Measurements from ENCODE around the gene NAGK. TPM values are rescaled to one million over a fixed set of nuclear protein-coding genes. Genes with fewer than 3 reads are reported as not detected.

The NAGK gene
- polyA plus RNA-seq, 2 of the 4 experiments (the other 2 are of a cell fraction) = 42.2 to 119 TPM

DNA sequence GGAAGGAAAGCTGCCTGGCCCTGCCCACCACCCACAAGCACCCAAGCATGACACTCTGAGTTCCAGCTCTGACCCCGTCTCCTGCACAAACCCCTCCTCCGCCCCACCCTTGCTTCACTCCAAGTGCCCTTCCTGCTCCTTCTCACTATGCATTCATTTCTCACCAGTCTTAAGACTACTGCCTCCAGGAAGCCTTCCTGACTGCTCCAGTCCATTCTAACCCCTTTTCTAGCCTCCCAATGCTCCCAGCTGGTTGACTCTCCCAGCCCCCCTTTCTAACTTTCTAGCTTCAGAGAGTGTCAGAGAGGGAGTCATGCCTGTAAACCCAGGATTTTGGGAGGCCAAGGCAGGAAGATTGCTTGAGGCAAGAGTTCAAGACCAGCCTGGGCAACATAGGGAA lies 8.2 kb upstream of the NAGK start:
- WGBS (ENCODE audit: missing lambda C conversion rate) = 53% methylated on average over 2 of the region's 2 CpGs
- Histone ChIP-seq H3K4me1 (no peaks in the 10 kb centered on the region), H3K4me2 (no peak overlapping the region), H3K4me3 (no peak overlapping the region), H3K27ac (no peak overlapping the region), H3K9me3 (no peaks in the 10 kb centered on the region)
- no peak for TF ChIP-seq RARB (CRISPR knock-in tag; IDR thresholded peaks at IDR 0.05)
- TF ChIP-seq ZFP36 (IDR thresholded peaks at IDR 0.05; ENCODE audit: borderline replicate concordance, partially characterized antibody) = peak; percentile 52
- DNase-seq (ENCODE audit: low read depth in 1 of 2, low spot score in 1 of 2) (no peak), ATAC-seq (no peak), FAIRE-seq (no peak)
- CTCF ChIA-PET = interaction anchor here (0.6 to 1.6 kb wide), 4 partner anchors 8 to 37 kb away, joined by 3 read pairs; partner anchors contain the start of gene NAGK
- POLR2A ChIA-PET = interaction anchor here (1.4 kb wide), 1 partner anchor 8 kb away, joined by 7 read pairs; the partner anchor contains the start of gene NAGK

DNA sequence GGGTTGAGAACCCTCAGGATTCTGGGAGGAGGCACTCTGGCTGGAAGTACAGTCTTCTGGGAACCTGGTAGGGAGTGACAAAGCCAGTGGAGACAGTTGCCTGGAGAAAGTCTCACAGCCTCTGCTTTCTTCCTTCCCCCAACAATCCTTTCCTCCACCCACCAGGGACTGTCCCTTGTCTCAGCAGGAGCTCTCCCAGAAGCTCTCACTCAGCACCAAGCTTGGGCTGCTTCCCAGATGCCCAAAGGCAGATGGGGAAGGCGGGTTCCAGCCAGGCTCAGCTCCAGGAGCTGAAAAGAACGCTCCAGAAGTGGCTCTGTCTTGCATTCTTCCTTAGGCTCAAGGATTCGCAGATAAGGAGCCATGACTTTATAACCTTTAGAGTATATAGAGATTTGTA lies 7.6 kb upstream of the NAGK start:
- ChIA-PET CTCF (interaction anchor here (1.0 to 1.6 kb wide), 2 partner anchors 8 to 10 kb away, joined by 3 read pairs; partner anchors contain the start of gene NAGK), POLR2A (no interaction called here)
- H3K4me3 ChIP-seq = no peak overlapping the region
- no peak for ATAC-seq
- no peak for FAIRE-seq
- H3K9me3 ChIP-seq = no peaks in the 10 kb centered on the region
- no peak overlapping the region for H3K27ac ChIP-seq
- TF ChIP-seq FOSB (CRISPR knock-in tag; IDR thresholded peaks at IDR 0.05) (no peak), MAZ (IDR thresholded peaks at IDR 0.05; ENCODE audit: borderline replicate concordance, low read depth, low read length) (no peak), TP53 (CRISPR knock-in tag; IDR thresholded peaks at IDR 0.05) (no peak), PHF8 (IDR thresholded peaks at IDR 0.05; ENCODE audit: borderline replicate concordance, low read depth) (no peak), RFX5 (IDR thresholded peaks at IDR 0.05) (no peak), SREBF2 (IDR thresholded peaks at IDR 0.05) (no peak)
- TF ChIP-seq, protein P1, sequence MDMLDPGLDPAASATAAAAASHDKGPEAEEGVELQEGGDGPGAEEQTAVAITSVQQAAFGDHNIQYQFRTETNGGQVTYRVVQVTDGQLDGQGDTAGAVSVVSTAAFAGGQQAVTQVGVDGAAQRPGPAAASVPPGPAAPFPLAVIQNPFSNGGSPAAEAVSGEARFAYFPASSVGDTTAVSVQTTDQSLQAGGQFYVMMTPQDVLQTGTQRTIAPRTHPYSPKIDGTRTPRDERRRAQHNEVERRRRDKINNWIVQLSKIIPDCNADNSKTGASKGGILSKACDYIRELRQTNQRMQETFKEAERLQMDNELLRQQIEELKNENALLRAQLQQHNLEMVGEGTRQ (IDR thresholded peaks at IDR 0.05) = no peak
- TF ChIP-seq, protein P2, sequence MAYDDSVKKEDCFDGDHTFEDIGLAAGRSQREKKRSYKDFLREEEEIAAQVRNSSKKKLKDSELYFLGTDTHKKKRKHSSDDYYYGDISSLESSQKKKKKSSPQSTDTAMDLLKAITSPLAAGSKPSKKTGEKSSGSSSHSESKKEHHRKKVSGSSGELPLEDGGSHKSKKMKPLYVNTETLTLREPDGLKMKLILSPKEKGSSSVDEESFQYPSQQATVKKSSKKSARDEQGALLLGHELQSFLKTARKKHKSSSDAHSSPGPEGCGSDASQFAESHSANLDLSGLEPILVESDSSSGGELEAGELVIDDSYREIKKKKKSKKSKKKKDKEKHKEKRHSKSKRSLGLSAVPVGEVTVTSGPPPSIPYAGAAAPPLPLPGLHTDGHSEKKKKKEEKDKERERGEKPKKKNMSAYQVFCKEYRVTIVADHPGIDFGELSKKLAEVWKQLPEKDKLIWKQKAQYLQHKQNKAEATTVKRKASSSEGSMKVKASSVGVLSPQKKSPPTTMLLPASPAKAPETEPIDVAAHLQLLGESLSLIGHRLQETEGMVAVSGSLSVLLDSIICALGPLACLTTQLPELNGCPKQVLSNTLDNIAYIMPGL (CRISPR knock-in tag; IDR thresholded peaks at IDR 0.05; ENCODE audit: borderline replicate concordance) = no peak
- TF ChIP-seq, protein P3, sequence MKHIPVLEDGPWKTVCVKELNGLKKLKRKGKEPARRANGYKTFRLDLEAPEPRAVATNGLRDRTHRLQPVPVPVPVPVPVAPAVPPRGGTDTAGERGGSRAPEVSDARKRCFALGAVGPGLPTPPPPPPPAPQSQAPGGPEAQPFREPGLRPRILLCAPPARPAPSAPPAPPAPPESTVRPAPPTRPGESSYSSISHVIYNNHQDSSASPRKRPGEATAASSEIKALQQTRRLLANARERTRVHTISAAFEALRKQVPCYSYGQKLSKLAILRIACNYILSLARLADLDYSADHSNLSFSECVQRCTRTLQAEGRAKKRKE (CRISPR knock-in tag; IDR thresholded peaks at IDR 0.05; ENCODE audit: low read depth) = no peak
- WGBS (ENCODE audit: missing lambda C conversion rate) = 14% methylated on average over 3 of the region's 3 CpGs
- no peak for DNase-seq (ENCODE audit: low read depth in 1 of 2, low spot score in 1 of 2)
- H3K4me2 ChIP-seq = no peak overlapping the region
- no peaks in the 10 kb centered on the region for H3K4me1 ChIP-seq

DNA sequence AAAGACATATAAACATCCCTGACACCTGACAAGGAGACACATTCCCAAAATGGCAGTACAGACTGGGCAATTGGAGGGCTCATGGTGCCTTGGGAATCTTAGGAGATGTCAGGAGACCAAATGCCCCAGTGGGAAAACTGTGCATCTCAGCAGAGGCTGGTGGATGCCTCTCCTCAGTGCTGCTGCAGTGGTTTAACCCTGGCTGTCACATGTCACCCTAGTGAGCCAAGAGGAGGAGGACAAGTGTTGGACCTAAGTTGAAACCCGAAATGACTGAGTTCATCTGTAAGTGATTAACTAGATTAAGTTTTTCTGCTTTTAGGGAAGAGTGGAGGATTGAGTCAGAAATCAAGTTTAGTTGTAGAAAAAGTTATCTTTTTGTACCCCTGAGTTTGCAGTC lies 5.2 kb upstream of the NAGK start:
- 14% methylated on average over 1 of the region's 1 CpG for WGBS (ENCODE audit: missing lambda C conversion rate)
- no peak for TF ChIP-seq KDM5A (IDR thresholded peaks at IDR 0.05)
- peaks cover 3% of the 10 kb centered on the region; the same call in 1 of the 3 replicates for H3K4me1 ChIP-seq
- DNase-seq (ENCODE audit: low read depth in 1 of 2, low spot score in 1 of 2) (no peak), FAIRE-seq (no peak), ATAC-seq (no peak)
- POLR2A ChIA-PET = no interaction called here
- H3K27ac ChIP-seq = no peak overlapping the region
- no peak overlapping the region for H3K4me3 ChIP-seq
- no peak overlapping the region for H3K4me2 ChIP-seq
- CTCF ChIA-PET = no interaction called here
- H3K9me3 ChIP-seq = no peaks in the 10 kb centered on the region

DNA sequence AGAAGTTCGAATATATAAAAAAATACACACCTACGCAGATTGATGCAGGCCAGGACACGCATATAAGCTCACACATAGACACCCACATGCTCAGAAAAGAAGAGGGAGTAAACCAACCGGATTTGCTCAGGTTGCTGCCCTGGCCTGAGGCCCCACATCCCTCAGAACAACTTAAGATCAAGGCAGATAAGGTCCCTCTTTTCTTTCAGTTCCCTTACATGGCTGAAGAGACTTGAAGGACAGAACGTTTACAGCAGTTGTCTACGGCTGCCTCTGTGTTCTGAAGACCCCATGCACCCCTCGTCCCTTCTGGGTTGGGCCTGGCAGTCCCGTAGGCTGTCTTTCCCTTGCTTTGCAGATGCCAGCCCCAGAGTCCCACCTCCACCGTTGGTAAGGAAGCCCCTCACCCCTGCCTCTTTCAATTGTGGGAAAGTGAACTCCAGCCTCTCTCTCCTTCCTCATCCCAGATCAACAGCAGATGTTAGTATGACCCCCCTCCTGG lies 4.3 kb upstream of the NAGK start:
- H3K4me3 ChIP-seq = no peak overlapping the region
- ChIA-PET CTCF (no interaction called here), POLR2A (no interaction called here)
- peaks cover 4% of the 10 kb centered on the region; the same call in 2 of the 3 replicates for H3K4me1 ChIP-seq
- FAIRE-seq = no peak
- 30% methylated on average over 9 of the region's 9 CpGs for WGBS (ENCODE audit: missing lambda C conversion rate)
- H3K27ac ChIP-seq = no peak overlapping the region
- H3K4me2 ChIP-seq = no peak overlapping the region
- ATAC-seq = no peak
- H3K9me3 ChIP-seq = no peaks in the 10 kb centered on the region
- DNase-seq (ENCODE audit: low read depth in 1 of 2, low spot score in 1 of 2) = no peak
- TF ChIP-seq ZFP36 (IDR thresholded peaks at IDR 0.05; ENCODE audit: borderline replicate concordance, partially characterized antibody) (no peak), FOSL2 (IDR thresholded peaks at IDR 0.05) (no peak), FOSL2 (CRISPR knock-in tag; IDR thresholded peaks at IDR 0.05) (no peak), NPAS2 (CRISPR knock-in tag; IDR thresholded peaks at IDR 0.05; ENCODE audit: borderline replicate concordance) (no peak), NFE2L2 (conservative IDR thresholded peaks at IDR 0.05; ENCODE audit: low read length) (no peak), EHF (CRISPR knock-in tag; IDR thresholded peaks at IDR 0.05) (no peak), CHD4 (IDR thresholded peaks at IDR 0.05; ENCODE audit: borderline replicate concordance) (no peak), CHD2 (IDR thresholded peaks at IDR 0.05; ENCODE audit: low read length, partially characterized antibody) (no peak)
- TF ChIP-seq, protein P2 (CRISPR knock-in tag; IDR thresholded peaks at IDR 0.05; ENCODE audit: borderline replicate concordance) = no peak
- TF ChIP-seq, protein P4, sequence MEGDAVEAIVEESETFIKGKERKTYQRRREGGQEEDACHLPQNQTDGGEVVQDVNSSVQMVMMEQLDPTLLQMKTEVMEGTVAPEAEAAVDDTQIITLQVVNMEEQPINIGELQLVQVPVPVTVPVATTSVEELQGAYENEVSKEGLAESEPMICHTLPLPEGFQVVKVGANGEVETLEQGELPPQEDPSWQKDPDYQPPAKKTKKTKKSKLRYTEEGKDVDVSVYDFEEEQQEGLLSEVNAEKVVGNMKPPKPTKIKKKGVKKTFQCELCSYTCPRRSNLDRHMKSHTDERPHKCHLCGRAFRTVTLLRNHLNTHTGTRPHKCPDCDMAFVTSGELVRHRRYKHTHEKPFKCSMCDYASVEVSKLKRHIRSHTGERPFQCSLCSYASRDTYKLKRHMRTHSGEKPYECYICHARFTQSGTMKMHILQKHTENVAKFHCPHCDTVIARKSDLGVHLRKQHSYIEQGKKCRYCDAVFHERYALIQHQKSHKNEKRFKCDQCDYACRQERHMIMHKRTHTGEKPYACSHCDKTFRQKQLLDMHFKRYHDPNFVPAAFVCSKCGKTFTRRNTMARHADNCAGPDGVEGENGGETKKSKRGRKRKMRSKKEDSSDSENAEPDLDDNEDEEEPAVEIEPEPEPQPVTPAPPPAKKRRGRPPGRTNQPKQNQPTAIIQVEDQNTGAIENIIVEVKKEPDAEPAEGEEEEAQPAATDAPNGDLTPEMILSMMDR (IDR thresholded peaks at IDR 0.05) = no peak
- TF ChIP-seq, protein P5, sequence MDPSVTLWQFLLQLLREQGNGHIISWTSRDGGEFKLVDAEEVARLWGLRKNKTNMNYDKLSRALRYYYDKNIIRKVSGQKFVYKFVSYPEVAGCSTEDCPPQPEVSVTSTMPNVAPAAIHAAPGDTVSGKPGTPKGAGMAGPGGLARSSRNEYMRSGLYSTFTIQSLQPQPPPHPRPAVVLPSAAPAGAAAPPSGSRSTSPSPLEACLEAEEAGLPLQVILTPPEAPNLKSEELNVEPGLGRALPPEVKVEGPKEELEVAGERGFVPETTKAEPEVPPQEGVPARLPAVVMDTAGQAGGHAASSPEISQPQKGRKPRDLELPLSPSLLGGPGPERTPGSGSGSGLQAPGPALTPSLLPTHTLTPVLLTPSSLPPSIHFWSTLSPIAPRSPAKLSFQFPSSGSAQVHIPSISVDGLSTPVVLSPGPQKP (IDR thresholded peaks at IDR 0.05; ENCODE audit: low read depth, low read length) = no peak

All from A549 (cell line).